ENCODE results near the gene DCDC2B. TPM values are rescaled to one million over a fixed set of nuclear protein-coding genes. Genes with fewer than 3 reads are reported as not detected.
A peak's percentile ranks its signal among the peaks of the same experiment; 100 is the strongest.
"Not testable (repeated sequence)": the region's sequence is repeated elsewhere in the genome, so short reads cannot be mapped to it uniquely, and the experiment has no call there.

Gene DCDC2B
- polyA plus RNA-seq (2012; ENCODE audit: insufficient read depth, insufficient read length, low read depth) = not detected

DNA sequence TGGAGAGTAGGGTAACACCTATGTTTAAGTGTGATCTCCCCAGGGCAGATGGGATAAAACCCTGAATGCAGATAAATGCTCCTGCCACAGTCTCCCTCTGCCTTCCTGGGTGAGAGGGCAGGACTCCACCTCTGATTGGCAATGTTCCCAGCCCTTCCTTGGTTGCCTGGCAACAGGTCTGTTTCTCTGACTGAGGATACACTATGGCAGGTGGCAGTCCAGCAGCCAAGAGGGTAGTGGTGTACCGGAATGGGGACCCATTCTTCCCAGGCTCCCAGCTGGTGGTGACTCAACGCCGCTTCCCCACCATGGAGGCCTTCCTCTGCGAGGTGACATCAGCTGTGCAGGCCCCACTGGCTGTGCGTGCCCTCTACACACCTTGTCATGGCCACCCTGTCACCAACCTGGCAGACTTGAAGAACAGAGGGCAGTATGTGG, at the start of gene DCDC2B:
Gene DCDC2B, plus strand, starts transcription at position 199 of the 438 bp plus-strand sequence. Its CDS starts 5 bp downstream, at position 204.
- no peaks in the 10 kb centered on the region for H3K36me3 ChIP-seq
- H3K4me1 ChIP-seq = 0 out of 2 replicates have a peak, but pooled peaks cover 6% of the 10 kb centered on the region
- peak; percentile 73 for DNase-seq
- no peaks in the 10 kb centered on the region for H3K9me3 ChIP-seq
- H3K4me3 ChIP-seq (ENCODE audit: low read depth, low read length) = no peak within 1 kb of the TSS
- no peak for TF ChIP-seq CTCF (IDR thresholded peaks at IDR 0.05; ENCODE audit: low read depth, low read length)
- no peaks in the 10 kb centered on the region for H3K27me3 ChIP-seq

DNA sequence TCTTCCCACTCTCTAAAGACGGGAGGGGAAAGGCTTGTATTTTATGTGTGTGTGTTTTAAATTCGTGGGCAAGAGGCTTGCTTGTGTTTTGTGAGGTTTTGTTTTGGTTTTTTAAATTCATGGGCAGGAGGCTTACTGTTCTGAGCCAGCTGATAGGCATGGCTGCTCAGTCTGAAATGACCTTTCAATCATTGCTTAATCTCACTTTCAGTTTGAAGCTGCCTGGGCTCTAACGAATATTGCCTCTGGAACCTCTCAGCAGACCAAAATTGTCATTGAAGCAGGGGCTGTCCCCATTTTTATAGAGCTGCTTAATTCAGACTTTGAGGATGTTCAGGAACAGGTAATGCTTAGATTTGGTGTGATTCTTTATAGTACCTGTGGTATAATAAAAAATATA, 49.7 kb upstream of the DCDC2B start:
- DNase-seq = no peak
- H3K4me1 ChIP-seq = no peaks in the 10 kb centered on the region
- H3K36me3 ChIP-seq = peaks cover 5% of the 10 kb centered on the region; the same call in 1 of the 2 replicates
- no peak for TF ChIP-seq CTCF (IDR thresholded peaks at IDR 0.05; ENCODE audit: low read depth, low read length)
- H3K27me3 ChIP-seq = no peaks in the 10 kb centered on the region
- no peak overlapping the region for H3K4me3 ChIP-seq (ENCODE audit: low read depth, low read length)
- H3K9me3 ChIP-seq = no peaks in the 10 kb centered on the region

DNA sequence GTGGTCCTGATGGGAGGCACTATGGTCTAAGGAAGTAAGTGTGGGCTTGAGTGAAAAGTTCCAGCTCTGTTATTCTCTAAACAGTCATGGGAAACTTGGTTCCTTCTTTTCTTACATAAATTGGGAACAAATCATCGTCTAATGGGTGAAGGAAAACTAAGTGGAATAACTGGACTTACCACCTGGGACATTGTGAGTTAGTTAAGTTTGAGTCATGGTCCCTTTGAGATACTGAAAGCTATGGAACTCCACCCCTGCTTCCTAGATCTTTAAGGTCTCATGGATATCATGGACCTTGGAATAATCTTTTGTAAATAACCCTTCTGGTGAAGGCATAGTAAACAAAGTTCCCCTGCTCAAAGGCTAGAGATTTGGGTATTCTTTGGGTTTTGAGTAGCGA, 45.5 kb upstream of the DCDC2B start:
- no peak for DNase-seq
- TF ChIP-seq CTCF (IDR thresholded peaks at IDR 0.05; ENCODE audit: low read depth, low read length) = no peak
- Histone ChIP-seq H3K9me3 (no peaks in the 10 kb centered on the region), H3K27me3 (no peaks in the 10 kb centered on the region), H3K4me1 (no peaks in the 10 kb centered on the region), H3K36me3 (no peaks in the 10 kb centered on the region), H3K4me3 (ENCODE audit: low read depth, low read length) (no peak overlapping the region)

DNA sequence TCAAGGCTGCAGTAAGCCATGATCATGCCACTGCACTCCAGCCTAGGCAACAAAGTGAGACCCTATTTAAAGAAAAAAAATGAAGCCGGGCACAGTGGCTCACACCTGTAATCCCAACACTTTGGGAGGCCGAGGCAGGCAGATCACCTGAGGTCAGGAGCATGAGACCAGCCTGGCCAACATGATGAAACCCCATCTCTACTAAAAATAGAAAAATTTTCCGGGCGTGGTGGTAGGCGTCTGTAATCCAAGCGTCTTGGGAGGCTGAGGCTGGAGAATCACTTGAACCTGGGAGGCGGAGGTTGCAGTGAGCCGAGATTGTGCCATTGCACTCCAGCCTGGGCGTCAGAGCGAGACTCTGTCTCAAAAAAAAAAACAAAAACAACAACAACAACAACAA, 43.3 kb upstream of the DCDC2B start:
- not testable (repeated sequence) for H3K4me1 ChIP-seq; DNase-seq; H3K27me3 ChIP-seq; H3K9me3 ChIP-seq; H3K4me3 ChIP-seq (ENCODE audit: low read depth, low read length); H3K36me3 ChIP-seq

GRCh38 chr1:32170991-32171390, 37.9 kb upstream of the DCDC2B start:
- peaks cover 3% of the 10 kb centered on the region; the same call in 1 of the 2 replicates for H3K36me3 ChIP-seq
- no peak for TF ChIP-seq CTCF (IDR thresholded peaks at IDR 0.05; ENCODE audit: low read depth, low read length)
- H3K27me3 ChIP-seq = no peaks in the 10 kb centered on the region
- H3K4me3 ChIP-seq (ENCODE audit: low read depth, low read length) = no peak overlapping the region
- no peaks in the 10 kb centered on the region for H3K4me1 ChIP-seq
- no peaks in the 10 kb centered on the region for H3K9me3 ChIP-seq
- DNase-seq = no peak

DNA sequence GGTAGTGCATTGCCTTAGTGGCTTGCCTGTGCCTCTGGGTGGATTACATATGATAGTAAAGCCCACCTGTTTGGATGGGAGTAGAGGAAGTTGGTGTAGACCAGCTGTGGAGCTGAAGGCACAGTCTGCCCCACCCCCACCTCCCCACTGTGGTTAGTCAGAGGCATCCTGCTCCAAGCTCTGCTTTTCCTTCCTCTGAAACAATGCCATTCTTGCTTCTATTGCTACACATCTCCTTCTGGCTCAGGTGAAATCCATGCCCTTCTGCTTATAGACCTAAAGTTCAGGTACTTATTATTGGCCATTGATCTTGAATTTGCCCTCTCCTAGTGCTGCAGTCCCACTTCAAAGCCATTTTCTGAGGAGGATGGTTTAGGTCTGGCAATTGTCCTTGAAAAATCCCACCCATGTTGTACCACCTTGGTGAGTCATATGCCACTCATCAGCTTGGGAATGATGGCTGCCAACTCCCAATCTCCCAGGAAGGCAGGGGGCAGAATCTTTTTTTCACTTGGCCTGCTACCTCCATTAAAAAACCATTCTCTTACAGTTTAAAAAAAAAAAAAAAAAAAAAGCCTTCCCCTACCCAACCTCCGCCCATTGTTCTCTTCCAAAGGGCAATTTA, 36.2 kb upstream of the DCDC2B start:
- Histone ChIP-seq H3K27me3 (no peaks in the 10 kb centered on the region), H3K4me1 (no peaks in the 10 kb centered on the region), H3K9me3 (no peaks in the 10 kb centered on the region), H3K4me3 (ENCODE audit: low read depth, low read length) (no peak overlapping the region), H3K36me3 (peaks cover 3% of the 10 kb centered on the region; the same call in 1 of the 2 replicates)
- DNase-seq = no peak
- TF ChIP-seq CTCF (IDR thresholded peaks at IDR 0.05; ENCODE audit: low read depth, low read length) = no peak

All from BE2C (cell line).